Esophagus squamous epithelium (tissue), 4 donors: Measurements from ENCODE around the gene VMP1.

Experiments used
- CTCF ChIP-seq, 6 experiments: fragments of 450-650 bp in 4 of 6; fragments of 200-600 bp in 2 of 6; sonication (generic) in 2 of 6; IDR thresholded peaks; one replicate each; pipeline ENCODE4 v1.5.1; 2016 to 2019; ENCODE audit warnings: antibody characterized with exemption in 6 of 6, mild to moderate bottlenecking in 4 of 6, moderate library complexity in 4 of 6
- POLR2A ChIP-seq, 4 donors: fragments of 450-650 bp; IDR thresholded peaks; one replicate each; pipeline ENCODE4 v1.6.1; 2017; ENCODE audit warnings: antibody characterized with exemption in 4 of 4, mild to moderate bottlenecking in 4 of 4, moderate library complexity in 3 of 4

DNA sequence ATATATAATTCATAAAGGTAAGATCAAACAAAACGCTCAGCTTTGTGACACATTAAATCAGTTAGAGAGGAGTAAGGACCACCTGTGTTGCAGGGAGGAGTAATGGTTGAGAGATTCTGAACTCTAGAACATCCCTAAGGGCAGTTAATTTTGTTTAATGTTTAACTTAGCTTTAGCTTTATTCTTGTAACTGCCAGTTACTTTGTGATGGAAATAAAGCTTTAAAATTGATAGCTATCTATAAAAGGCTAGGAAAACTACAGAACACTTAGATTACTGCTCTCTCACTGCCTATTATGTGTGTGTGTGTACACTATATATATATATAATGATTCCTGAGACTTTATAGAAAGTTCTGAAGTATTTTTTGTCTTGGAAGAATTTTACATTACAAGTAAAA is 38.0 kb upstream of the VMP1 start:
- no peak for TF ChIP-seq CTCF (IDR thresholded peaks at IDR 0.05)
- no peak for TF ChIP-seq POLR2A (IDR thresholded peaks at IDR 0.05)
